ENCODE results near the gene CSK. TPM values are rescaled to one million over a fixed set of nuclear protein-coding genes. Genes with fewer than 3 reads are reported as not detected.

Gene CSK
- total RNA-seq, 2 donors from 2014 or later = 64.3 to 68.5 TPM

DNA sequence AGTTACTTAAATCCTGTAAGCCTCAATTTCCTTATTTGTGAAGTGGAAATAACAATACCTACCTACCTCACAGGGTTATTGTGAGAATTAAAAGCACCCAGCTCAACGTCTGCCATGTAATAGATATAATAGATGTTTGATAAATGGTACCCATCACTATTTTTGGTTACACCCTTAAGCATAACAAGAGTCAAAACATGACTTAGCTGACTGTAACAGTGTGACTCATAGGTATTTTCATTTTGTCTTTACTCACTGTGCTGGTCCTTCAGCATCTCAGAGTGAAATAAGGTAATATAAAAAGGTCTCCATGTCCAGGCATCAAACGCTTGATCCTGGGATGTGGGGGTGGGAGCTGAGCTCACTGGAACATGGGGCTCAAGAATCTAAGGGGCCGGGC lies 47.6 kb downstream of the CSK start:
- H3K36me3 Mint-ChIP-seq (ENCODE audit: low read depth) = no peaks in the 10 kb centered on the region
- H3K4me1 Mint-ChIP-seq = no peaks in the 10 kb centered on the region
- H3K27ac Mint-ChIP-seq = no peak overlapping the region
- 87 to 100% methylated on average over 1 to 3 of the region's 3 CpGs for WGBS, 2 experiments (ENCODE audit: insufficient coverage in 1 of 2, insufficient read length in 1 of 2)
- Histone ChIP-seq H3K4me1 (ENCODE audit: control insufficient read depth, insufficient read depth, low read length) (no peaks in the 10 kb centered on the region), H3K27ac (ENCODE audit: low read depth, low read length) (no peak overlapping the region), H3K9me3 (ENCODE audit: control insufficient read depth, low read length) (no peaks in the 10 kb centered on the region), H3K4me3 (ENCODE audit: low read length) (no peak overlapping the region), H3K9ac (ENCODE audit: extremely low read depth, low read length, poor library complexity, severe bottlenecking) (no peak overlapping the region), H3K36me3 (ENCODE audit: control insufficient read depth, insufficient read depth, low read length) (no peaks in the 10 kb centered on the region), H3K27me3 (ENCODE audit: control insufficient read depth, insufficient read depth, low read length, poor library complexity, severe bottlenecking) (peaks cover 45% of the 10 kb centered on the region)
- TF ChIP-seq, protein P1, sequence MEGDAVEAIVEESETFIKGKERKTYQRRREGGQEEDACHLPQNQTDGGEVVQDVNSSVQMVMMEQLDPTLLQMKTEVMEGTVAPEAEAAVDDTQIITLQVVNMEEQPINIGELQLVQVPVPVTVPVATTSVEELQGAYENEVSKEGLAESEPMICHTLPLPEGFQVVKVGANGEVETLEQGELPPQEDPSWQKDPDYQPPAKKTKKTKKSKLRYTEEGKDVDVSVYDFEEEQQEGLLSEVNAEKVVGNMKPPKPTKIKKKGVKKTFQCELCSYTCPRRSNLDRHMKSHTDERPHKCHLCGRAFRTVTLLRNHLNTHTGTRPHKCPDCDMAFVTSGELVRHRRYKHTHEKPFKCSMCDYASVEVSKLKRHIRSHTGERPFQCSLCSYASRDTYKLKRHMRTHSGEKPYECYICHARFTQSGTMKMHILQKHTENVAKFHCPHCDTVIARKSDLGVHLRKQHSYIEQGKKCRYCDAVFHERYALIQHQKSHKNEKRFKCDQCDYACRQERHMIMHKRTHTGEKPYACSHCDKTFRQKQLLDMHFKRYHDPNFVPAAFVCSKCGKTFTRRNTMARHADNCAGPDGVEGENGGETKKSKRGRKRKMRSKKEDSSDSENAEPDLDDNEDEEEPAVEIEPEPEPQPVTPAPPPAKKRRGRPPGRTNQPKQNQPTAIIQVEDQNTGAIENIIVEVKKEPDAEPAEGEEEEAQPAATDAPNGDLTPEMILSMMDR (conservative IDR thresholded peaks at IDR 0.05) = no peak
- DNase-seq = no peak
- no peak overlapping the region for H3K4me3 Mint-ChIP-seq
- peaks cover 42% of the 10 kb centered on the region for H3K27me3 Mint-ChIP-seq (ENCODE audit: insufficient read depth)
- H3K9me3 Mint-ChIP-seq = no peaks in the 10 kb centered on the region

DNA sequence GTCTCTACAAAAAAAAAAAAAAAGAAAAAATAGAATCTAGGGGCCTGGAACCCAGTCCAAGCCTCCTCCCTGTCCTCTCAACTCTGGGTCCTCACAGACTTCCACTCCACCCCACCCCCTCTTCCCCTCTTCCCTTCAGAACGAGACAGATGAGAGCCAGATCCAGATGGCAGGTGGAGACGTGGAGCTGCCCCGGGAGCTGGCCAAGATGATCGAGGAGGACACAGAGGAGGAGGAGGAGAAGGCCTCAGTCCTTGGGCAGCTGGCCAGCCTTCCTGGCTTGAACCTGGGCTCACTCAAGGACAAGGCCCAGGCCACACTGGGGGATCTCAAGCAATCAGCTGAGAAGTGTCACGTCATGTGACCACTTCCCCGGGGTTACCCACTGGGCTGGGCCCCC lies 48.1 kb downstream of the CSK start:
- TF ChIP-seq, protein P1 (conservative IDR thresholded peaks at IDR 0.05) = no peak
- Mint-ChIP-seq H3K27me3 (ENCODE audit: insufficient read depth) (peaks cover 37% of the 10 kb centered on the region), H3K4me3 (no peak overlapping the region), H3K9me3 (no peaks in the 10 kb centered on the region), H3K4me1 (no peaks in the 10 kb centered on the region), H3K36me3 (ENCODE audit: low read depth) (no peaks in the 10 kb centered on the region), H3K27ac (no peak overlapping the region)
- Histone ChIP-seq H3K9ac (ENCODE audit: extremely low read depth, low read length, poor library complexity, severe bottlenecking) (no peak overlapping the region), H3K27me3 (ENCODE audit: control insufficient read depth, insufficient read depth, low read length, poor library complexity, severe bottlenecking) (peaks cover 40% of the 10 kb centered on the region), H3K36me3 (ENCODE audit: control insufficient read depth, insufficient read depth, low read length) (no peaks in the 10 kb centered on the region), H3K9me3 (ENCODE audit: control insufficient read depth, low read length) (no peaks in the 10 kb centered on the region), H3K27ac (ENCODE audit: low read depth, low read length) (no peak overlapping the region), H3K4me1 (ENCODE audit: control insufficient read depth, insufficient read depth, low read length) (no peaks in the 10 kb centered on the region), H3K4me3 (ENCODE audit: low read length) (no peak overlapping the region)
- 82 to 88% methylated on average over 5 to 6 of the region's 6 CpGs for WGBS, 2 experiments (ENCODE audit: insufficient coverage in 1 of 2, insufficient read length in 1 of 2)
- DNase-seq = no peak

DNA sequence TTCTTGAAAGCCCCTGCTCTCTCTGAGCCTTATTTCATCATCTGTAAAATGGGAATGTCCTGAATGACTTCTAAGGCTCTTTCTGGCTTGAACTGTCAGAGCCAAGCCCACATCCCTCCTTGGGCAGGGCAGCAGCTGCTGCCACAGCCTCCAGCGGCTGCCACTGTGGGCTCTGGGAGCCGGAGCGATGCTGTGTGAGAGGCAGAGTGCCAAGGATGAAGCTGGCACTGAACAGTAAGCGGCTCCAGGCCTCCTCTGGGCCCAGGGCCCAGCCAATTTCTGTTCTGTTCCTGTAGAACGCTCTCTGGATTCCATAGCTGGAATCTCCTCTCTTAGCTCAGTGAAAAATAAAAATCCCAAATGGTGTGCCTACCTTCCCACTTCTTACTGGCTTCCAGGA lies 49.0 kb downstream of the CSK start:
- no peak for DNase-seq
- Histone ChIP-seq H3K9ac (ENCODE audit: extremely low read depth, low read length, poor library complexity, severe bottlenecking) (no peak overlapping the region), H3K9me3 (ENCODE audit: control insufficient read depth, low read length) (no peaks in the 10 kb centered on the region), H3K36me3 (ENCODE audit: control insufficient read depth, insufficient read depth, low read length) (no peaks in the 10 kb centered on the region), H3K4me1 (ENCODE audit: control insufficient read depth, insufficient read depth, low read length) (no peaks in the 10 kb centered on the region), H3K27ac (ENCODE audit: low read depth, low read length) (no peak overlapping the region), H3K27me3 (ENCODE audit: control insufficient read depth, insufficient read depth, low read length, poor library complexity, severe bottlenecking) (peaks cover 32% of the 10 kb centered on the region), H3K4me3 (ENCODE audit: low read length) (no peak overlapping the region)
- no peaks in the 10 kb centered on the region for H3K9me3 Mint-ChIP-seq
- TF ChIP-seq, protein P1 (conservative IDR thresholded peaks at IDR 0.05) = no peak
- peaks cover 28% of the 10 kb centered on the region for H3K27me3 Mint-ChIP-seq (ENCODE audit: insufficient read depth)
- no peaks in the 10 kb centered on the region for H3K36me3 Mint-ChIP-seq (ENCODE audit: low read depth)
- 86 to 91% methylated on average over 5 of the region's 5 CpGs for WGBS, 2 experiments (ENCODE audit: insufficient coverage in 1 of 2, insufficient read length in 1 of 2)
- no peak overlapping the region for H3K27ac Mint-ChIP-seq
- H3K4me3 Mint-ChIP-seq = no peak overlapping the region
- H3K4me1 Mint-ChIP-seq = peaks cover 2% of the 10 kb centered on the region

Data from endodermal cell (in vitro differentiated cells).